Measurements from ENCODE around the gene C1QB. TPM values are rescaled to one million over a fixed set of nuclear protein-coding genes. Genes with fewer than 3 reads are reported as not detected.
"Not testable (repeated sequence)": the region's sequence is repeated elsewhere in the genome, so short reads cannot be mapped to it uniquely, and the experiment has no call there.

C1QB gene
- total RNA-seq, 1 donor from 2014 or later, result 707 TPM

- ATAC-seq (no peak), DNase-seq (no peak)
- Histone ChIP-seq H3K4me3 (no peak overlapping the region), H3K27me3 (no peaks in the 10 kb centered on the region), H3K4me1 (no peaks in the 10 kb centered on the region), H3K27ac (no peak overlapping the region), H3K36me3 (no peaks in the 10 kb centered on the region), H3K9me3 (no peaks in the 10 kb centered on the region)
- TF ChIP-seq, protein P1, sequence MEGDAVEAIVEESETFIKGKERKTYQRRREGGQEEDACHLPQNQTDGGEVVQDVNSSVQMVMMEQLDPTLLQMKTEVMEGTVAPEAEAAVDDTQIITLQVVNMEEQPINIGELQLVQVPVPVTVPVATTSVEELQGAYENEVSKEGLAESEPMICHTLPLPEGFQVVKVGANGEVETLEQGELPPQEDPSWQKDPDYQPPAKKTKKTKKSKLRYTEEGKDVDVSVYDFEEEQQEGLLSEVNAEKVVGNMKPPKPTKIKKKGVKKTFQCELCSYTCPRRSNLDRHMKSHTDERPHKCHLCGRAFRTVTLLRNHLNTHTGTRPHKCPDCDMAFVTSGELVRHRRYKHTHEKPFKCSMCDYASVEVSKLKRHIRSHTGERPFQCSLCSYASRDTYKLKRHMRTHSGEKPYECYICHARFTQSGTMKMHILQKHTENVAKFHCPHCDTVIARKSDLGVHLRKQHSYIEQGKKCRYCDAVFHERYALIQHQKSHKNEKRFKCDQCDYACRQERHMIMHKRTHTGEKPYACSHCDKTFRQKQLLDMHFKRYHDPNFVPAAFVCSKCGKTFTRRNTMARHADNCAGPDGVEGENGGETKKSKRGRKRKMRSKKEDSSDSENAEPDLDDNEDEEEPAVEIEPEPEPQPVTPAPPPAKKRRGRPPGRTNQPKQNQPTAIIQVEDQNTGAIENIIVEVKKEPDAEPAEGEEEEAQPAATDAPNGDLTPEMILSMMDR (IDR thresholded peaks at IDR 0.05), result no peak
- intact Hi-C loops (cut with DNase I), result no loop called here
Measured at GRCh38 chr1:22699681-22700520, 46.9 kb downstream of the C1QB start.

DNA sequence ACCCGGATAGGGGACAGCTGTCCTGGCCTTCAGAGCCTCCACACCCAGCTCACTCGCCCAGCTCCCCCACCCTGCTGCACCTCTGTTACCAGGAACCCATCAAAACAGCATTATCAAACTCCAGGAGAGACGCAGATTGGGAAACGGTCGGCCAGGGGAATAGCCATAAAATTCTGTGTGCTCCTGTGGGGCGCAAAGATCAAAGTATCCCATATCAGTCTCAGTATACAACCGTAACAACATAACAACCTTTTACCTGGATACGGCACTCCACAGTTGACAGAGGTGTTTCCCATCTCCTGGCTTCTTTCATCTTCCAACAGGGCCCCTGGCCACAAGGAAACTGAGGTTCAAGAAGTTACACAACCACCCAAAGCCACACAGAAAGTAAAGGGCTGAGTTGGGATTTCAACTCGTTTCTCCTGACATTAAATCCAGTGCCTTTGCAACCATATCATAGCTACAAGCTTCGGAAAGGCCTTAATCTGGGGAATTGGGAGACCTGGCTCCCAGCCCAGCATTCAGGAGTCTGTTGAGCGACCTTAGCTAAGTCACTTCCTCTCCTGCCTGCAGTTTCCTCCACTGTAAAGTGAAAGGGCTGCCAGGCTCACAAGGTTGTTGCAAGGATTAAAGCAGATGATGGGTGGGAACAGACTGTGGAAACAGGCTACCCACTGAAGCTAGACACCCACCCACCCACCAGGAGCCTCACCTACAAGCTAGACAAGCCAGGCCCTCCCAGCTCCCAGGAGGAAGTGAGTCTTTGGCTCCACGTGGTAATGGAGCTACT, 49.5 kb downstream of the C1QB start:
- no peaks in the 10 kb centered on the region for H3K9me3 ChIP-seq
- no peak for DNase-seq

DNA sequence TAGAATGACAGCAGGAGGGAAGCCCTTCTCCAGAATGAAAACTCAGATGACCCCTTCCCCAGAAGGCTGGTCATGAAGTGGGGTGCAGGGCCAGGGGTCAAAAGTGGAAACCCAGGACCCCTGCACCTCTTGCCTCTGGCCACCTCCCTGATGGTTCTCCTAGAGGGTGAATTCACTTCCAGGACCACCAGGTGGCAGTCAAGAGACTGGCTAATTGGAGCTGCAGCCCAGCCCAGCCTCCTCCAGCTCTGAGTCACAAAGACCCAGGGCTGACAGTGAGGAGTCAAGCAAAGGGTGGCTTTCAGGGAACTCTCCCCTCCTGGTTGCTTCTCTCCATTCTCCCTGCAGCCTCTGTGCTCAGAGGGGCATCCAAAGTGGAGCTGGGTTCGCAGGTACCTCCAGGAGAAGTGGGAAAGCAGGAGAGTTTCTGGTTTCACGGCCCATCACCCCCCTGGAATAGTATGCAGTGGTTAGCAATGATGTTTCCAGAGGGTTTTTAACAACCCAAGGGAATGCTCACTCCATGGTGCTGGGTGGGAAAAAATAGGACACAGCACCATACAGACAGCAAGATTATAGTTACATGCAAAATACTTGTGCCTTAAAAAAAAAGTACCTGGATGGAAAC, 51.5 kb downstream of the C1QB start:
- intact Hi-C loops (cut with DNase I), result no loop called here
- no peaks in the 10 kb centered on the region for H3K4me1 ChIP-seq
- no peak overlapping the region for H3K27ac ChIP-seq
- peak; percentile 83 for DNase-seq
- H3K27me3 ChIP-seq, result no peaks in the 10 kb centered on the region
- no peaks in the 10 kb centered on the region for H3K9me3 ChIP-seq
- TF ChIP-seq, protein P1 (IDR thresholded peaks at IDR 0.05), result peak; percentile 93
- H3K4me3 ChIP-seq, result no peak overlapping the region
- no peaks in the 10 kb centered on the region for H3K36me3 ChIP-seq
- ATAC-seq, result peak; percentile 96

More for the DNA sequence above, 49.5 kb downstream of the C1QB start:
- Histone ChIP-seq H3K4me1 (no peaks in the 10 kb centered on the region), H3K36me3 (no peaks in the 10 kb centered on the region), H3K27ac (no peak overlapping the region), H3K4me3 (no peak overlapping the region), H3K27me3 (no peaks in the 10 kb centered on the region)
- intact Hi-C loops (cut with DNase I), result no loop called here
- ATAC-seq, result peak; percentile 15
- TF ChIP-seq, protein P1 (IDR thresholded peaks at IDR 0.05), result no peak

GRCh38 chr1:22705586-22705985, 52.5 kb downstream of the C1QB start:
- no peak for ATAC-seq
- intact Hi-C loops (cut with DNase I), result no loop called here
- Histone ChIP-seq H3K4me3 (no peak overlapping the region), H3K36me3 (no peaks in the 10 kb centered on the region), H3K27ac (no peak overlapping the region), H3K9me3 (no peaks in the 10 kb centered on the region), H3K27me3 (peaks cover 7% of the 10 kb centered on the region), H3K4me1 (peaks cover 4% of the 10 kb centered on the region)
- TF ChIP-seq, protein P1 (IDR thresholded peaks at IDR 0.05), result no peak
- DNase-seq, result no peak

- DNase-seq; H3K36me3 ChIP-seq; H3K27ac ChIP-seq; H3K27me3 ChIP-seq; H3K9me3 ChIP-seq; ATAC-seq; intact Hi-C loops (cut with DNase I); H3K4me3 ChIP-seq; H3K4me1 ChIP-seq: not testable (repeated sequence)
Measured at GRCh38 chr1:22706100-22706499, 53.1 kb downstream of the C1QB start.

All from upper lobe of right lung (tissue), 1 donor.